Measurements from ENCODE around the gene WASF1. TPM values are rescaled to one million over a fixed set of nuclear protein-coding genes. Genes with fewer than 3 reads are reported as not detected.

WASF1 gene
- polyA plus RNA-seq (2011; rRNA removed) (19.5 and 21.8 TPM in 2 replicates), polyA minus RNA-seq (2011; rRNA and poly(A)+ RNA removed) (6.9 and 9.2 TPM in 2 replicates)

GRCh38 chr6:110179406-110180227 lies at the start of gene WASF1:
Gene WASF1, minus strand, starts transcription at chr6:110179670. Its CDS starts 52,069 bp downstream, at chr6:110127601.
- Histone ChIP-seq H3K36me3 (ENCODE audit: control insufficient read depth, insufficient read depth, low read length) (no peaks in the 10 kb centered on the region), H3K27me3 (ENCODE audit: control insufficient read depth, insufficient read depth, low read length) (no peaks in the 10 kb centered on the region), H3K4me3 (ENCODE audit: low read depth, low read length) (peak within 1 kb of the TSS; percentile 81)
- ChIA-PET POLR2A (interaction anchor here (1.0 kb wide), 1 partner anchor 38 kb away, joined by 13 read pairs; no protein-coding TSS in a partner anchor), CTCF (interaction anchor here (0.6 to 3.2 kb wide), 11 partner anchors 9 to 648 kb away, joined by 3 to 32 read pairs (median 3); no protein-coding TSS in a partner anchor)
- TF ChIP-seq CTCF (IDR thresholded peaks at IDR 0.05; ENCODE audit: insufficient read depth, low read depth, low read length): no peak
- DNase-seq (ENCODE audit: low read depth): peak; percentile 94

DNA sequence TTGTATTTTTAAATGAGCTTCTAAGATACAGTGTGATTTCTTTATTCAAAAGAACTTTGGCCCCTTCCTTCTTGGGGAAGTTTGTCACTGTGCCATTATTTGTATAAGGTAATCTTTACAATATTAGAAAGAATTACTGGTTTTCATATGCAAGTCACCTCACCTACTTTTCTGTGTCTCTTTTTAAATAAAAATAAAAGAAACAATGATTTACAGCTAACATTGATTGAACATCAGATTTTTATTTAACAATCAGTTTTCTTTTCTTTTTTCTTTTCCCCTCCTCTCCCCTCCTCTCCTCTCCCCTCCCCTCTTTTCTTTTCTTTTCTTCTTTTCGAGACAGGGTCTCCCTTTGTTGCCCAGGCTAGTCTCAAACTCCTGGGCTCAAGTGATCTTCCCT lies 46.8 kb upstream of the WASF1 start:
- no peak for TF ChIP-seq CTCF (IDR thresholded peaks at IDR 0.05; ENCODE audit: insufficient read depth, low read depth, low read length)
- ChIA-PET CTCF (no interaction called here), POLR2A (no interaction called here)

DNA sequence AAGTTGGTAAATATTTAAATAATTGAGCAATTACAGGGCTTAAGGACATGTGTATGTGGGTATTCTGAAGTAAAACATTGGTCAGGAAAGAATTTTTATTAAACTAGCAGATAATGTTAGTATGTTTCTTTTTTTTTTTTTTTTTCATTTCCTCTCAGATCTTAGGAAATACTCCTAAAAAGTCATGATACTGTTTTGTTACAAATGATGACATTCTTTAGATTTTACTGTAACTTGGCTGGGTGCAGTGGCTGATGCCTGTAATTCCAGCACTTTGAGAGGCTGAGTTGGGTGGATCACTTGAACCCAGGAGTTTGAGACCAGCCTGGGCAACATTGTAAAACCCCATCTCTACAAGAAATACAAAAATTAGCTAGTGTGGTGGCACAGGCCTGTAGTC lies 42.3 kb upstream of the WASF1 start:
- H3K36me3 ChIP-seq (ENCODE audit: control insufficient read depth, insufficient read depth, low read length): peaks cover 2% of the 10 kb centered on the region
- no peak for TF ChIP-seq CTCF (IDR thresholded peaks at IDR 0.05; ENCODE audit: insufficient read depth, low read depth, low read length)
- CTCF ChIA-PET: interaction anchor here (0.7 to 0.9 kb wide), 2 partner anchors 8 to 11 kb away, joined by 3 read pairs; no protein-coding TSS in a partner anchor
- no peak overlapping the region for H3K4me3 ChIP-seq (ENCODE audit: low read depth, low read length)
- no peaks in the 10 kb centered on the region for H3K27me3 ChIP-seq (ENCODE audit: control insufficient read depth, insufficient read depth, low read length)
- POLR2A ChIA-PET: no interaction called here
- DNase-seq (ENCODE audit: low read depth): no peak

More for the DNA sequence above, 46.8 kb upstream of the WASF1 start:
- no peak for DNase-seq (ENCODE audit: low read depth)
- H3K4me3 ChIP-seq (ENCODE audit: low read depth, low read length): no peak overlapping the region
- peaks cover 1% of the 10 kb centered on the region for H3K36me3 ChIP-seq (ENCODE audit: control insufficient read depth, insufficient read depth, low read length)
- H3K27me3 ChIP-seq (ENCODE audit: control insufficient read depth, insufficient read depth, low read length): no peaks in the 10 kb centered on the region

- H3K27me3 ChIP-seq (ENCODE audit: control insufficient read depth, insufficient read depth, low read length): no peaks in the 10 kb centered on the region
- CTCF ChIA-PET: interaction anchor here (1.2 to 1.6 kb wide), 3 partner anchors 10 to 173 kb away, joined by 3 to 5 read pairs (median 3); no protein-coding TSS in a partner anchor
- TF ChIP-seq CTCF (IDR thresholded peaks at IDR 0.05; ENCODE audit: insufficient read depth, low read depth, low read length): no peak
- H3K36me3 ChIP-seq (ENCODE audit: control insufficient read depth, insufficient read depth, low read length): peaks cover 5% of the 10 kb centered on the region
- H3K4me3 ChIP-seq (ENCODE audit: low read depth, low read length): no peak overlapping the region
- POLR2A ChIA-PET: interaction anchor here (0.6 to 0.7 kb wide), 2 partner anchors 9 to 37 kb away, joined by 5 to 13 read pairs; partner anchors contain the start of genes CDC40 and WASF1
- DNase-seq (ENCODE audit: low read depth): no peak
Measured at GRCh38 chr6:110217266-110217665, 37.8 kb upstream of the WASF1 start.

- ChIA-PET POLR2A (interaction anchor here (0.7 kb wide), 1 partner anchor 36 kb away, joined by 3 read pairs; no protein-coding TSS in a partner anchor), CTCF (interaction anchor here (1.3 to 1.6 kb wide), 2 partner anchors 126 to 174 kb away, joined by 3 to 5 read pairs; no protein-coding TSS in a partner anchor)
- Histone ChIP-seq H3K27me3 (ENCODE audit: control insufficient read depth, insufficient read depth, low read length) (no peaks in the 10 kb centered on the region), H3K4me3 (ENCODE audit: low read depth, low read length) (no peak overlapping the region), H3K36me3 (ENCODE audit: control insufficient read depth, insufficient read depth, low read length) (peaks cover 7% of the 10 kb centered on the region)
- no peak for DNase-seq (ENCODE audit: low read depth)
- no peak for TF ChIP-seq CTCF (IDR thresholded peaks at IDR 0.05; ENCODE audit: insufficient read depth, low read depth, low read length)
Measured at GRCh38 chr6:110216140-110216539, 36.7 kb upstream of the WASF1 start.
